Measurements from ENCODE around the gene BCL3.
"Not testable (repeated sequence)": the region's sequence is repeated elsewhere in the genome, so short reads cannot be mapped to it uniquely, and the experiment has no call there.

BCL3 gene

DNA sequence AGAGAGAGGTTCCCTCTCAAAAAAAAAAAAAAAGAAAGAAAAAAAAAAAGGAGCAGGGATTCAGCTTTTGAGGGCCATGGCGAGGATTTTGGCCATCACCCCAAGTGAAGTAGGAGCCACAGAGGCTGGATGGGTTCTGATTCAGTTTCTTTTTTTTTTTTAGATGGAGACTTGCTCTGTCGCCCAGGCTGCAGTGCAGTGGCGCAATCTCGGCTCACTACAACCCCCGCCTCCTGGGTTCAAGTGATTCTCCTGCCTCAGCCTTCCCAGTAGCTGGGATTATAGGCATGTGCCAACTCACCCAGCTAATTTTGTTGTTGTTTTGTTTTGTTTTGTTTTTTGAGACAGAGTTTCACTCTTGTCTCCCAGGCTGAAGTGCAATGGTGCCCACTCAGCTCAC lies 27.1 kb upstream of the BCL3 start:
- not testable (repeated sequence) for DNase-seq

DNA sequence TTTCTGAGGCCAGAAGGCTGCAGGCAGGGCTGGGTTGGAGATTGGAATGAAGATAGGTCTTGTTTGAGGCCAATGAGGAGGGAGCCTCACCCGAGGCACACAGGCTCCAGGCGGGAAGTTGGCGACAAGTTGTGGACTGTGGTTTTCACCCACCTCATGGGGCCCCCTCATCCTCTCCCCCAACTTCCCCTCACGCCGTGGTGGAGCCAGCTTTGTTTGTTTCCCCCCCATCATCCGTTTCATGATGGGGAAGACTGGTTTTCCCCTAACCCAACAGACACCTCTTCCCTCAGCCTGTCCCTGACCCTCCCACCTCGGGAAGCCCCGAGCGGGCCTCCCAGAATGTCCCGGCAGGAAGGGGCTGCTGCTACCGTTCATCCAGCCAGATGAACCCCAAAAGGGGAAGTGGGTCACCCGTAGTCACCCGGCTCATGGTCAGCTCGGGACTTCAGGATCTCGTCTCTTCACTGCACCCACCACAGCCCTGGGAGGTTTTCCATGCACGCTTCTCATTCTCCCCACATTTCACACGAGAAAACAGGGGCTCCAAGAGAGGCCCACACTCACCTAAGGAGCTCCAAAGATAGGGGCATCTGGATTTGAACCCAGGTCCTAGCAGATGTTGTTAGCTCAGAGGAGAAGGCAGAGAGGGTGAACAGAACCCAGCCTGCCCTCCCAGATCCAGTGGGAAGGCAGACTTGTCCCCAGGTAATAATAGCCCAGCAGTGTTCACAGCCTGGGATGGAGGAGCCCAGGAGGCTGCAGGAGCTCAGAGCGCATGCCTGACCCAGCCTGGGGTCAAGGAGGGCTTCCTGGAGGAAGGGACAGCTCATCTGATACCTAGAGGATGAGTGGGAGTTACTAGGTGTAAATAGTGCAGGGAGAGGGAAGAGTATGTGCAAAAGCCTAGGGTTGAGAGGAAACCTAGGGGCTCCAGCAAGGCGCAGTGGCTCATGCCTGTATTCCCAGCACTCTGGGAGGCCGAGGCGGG lies 26.1 kb upstream of the BCL3 start:
- DNase-seq = no peak

DNA sequence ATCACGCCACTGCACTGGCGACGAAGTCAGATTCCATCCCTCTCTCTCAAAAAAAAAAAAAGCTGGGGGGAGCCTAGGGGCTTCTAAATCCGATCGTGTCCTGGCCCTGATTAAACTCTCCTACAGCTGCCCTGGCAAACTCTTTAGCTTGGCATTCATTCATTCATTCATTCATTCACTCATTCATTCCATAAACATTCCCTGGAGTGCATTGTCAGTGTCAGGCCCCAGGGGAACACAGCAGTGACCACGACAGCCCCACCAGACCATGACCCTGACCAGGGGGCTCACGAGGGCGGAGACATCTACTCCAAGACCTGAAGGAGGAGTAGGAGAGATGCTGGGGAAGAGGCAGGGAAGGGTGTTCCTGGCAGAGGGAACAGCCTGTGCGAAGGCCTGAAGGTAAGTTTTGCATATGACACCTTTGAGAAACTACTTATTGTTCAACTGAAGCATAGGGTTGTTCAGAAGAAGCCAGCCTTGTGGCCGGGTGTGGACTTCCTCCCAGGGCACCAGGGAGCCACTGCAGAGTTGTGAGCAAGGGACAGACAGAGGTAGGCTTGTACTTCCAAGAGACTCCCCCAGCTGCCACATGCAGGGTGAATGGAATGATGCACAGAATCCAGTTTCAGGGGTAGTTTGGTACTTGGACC lies 25.1 kb upstream of the BCL3 start:
- no peak for DNase-seq

GRCh38 chr19:44723952-44724319 lies 24.6 kb upstream of the BCL3 start:
- DNase-seq = no peak

- no peak for DNase-seq
Observed at GRCh38 chr19:44725251-44725650, 23.3 kb upstream of the BCL3 start.

DNA sequence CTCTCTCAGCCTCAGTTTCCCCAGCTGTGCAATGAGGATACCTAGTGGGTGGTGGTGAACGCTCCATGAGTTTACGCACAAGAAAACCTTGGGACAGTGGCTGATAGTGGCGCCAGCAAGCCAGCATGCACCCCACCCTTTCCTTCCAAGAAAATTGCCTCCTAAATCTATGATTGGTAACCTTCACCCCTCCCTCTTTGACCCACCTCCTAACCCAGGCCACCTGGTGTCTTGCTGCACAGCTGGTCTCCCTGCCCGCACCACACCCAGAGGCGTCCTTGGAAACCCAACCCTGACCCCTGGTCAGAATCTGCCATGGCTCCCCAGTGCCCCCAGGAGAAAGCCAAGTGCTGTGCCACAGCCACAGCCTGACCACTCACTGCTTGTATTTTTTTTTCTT lies 22.8 kb upstream of the BCL3 start:
- no peak for DNase-seq

GRCh38 chr19:44726465-44726864 lies 22.0 kb upstream of the BCL3 start:
- no peak for DNase-seq

GRCh38 chr19:44728178-44728577 lies 20.3 kb upstream of the BCL3 start:
- DNase-seq = no peak

DNA sequence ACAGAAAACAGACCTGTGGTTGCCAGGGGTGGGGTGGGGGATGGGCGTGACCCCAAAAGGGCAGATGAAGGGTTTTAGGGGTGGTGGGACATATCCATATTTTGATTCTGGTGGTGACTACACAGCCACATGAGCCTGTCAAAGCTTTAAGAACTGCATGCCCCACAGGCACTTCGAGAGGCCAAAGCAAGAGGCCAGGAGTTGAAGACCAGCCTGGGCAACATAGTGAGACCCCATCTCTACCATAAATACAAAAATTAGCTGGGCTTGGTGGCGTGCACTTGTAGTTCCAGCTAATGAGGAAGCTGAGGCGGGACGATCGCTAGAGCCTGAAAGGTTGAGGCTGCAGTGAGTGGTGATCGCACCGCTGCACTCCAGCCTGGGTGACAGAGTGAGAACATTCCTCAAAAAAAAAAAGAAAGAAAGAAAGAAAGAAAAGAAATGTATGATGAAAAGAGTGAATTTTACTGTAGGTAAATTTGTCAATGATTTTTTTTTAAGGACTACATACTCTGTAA lies 18.9 kb upstream of the BCL3 start:
- DNase-seq = no peak

- DNase-seq = no peak
Observed at GRCh38 chr19:44731081-44731480, 17.4 kb upstream of the BCL3 start.

DNA sequence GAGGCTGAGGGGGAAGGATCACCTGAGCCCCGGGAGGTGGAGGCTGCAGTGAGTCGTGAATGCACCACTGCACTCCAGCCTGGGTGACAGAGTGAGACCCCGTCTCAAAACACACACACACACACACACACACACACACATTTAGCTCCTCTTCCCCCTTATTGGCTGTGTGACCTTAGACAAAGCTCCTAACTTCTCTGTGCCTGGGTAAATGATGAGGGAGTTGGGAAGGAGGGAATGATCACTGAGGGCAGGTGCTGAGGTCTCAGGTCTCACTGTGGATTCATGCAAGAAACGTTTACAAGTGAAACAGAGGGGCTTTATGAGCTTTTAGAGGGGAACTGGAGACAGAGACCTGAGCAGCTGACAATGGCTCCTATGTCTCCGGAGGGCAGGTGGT lies 16.9 kb upstream of the BCL3 start:
- no peak for DNase-seq

DNA sequence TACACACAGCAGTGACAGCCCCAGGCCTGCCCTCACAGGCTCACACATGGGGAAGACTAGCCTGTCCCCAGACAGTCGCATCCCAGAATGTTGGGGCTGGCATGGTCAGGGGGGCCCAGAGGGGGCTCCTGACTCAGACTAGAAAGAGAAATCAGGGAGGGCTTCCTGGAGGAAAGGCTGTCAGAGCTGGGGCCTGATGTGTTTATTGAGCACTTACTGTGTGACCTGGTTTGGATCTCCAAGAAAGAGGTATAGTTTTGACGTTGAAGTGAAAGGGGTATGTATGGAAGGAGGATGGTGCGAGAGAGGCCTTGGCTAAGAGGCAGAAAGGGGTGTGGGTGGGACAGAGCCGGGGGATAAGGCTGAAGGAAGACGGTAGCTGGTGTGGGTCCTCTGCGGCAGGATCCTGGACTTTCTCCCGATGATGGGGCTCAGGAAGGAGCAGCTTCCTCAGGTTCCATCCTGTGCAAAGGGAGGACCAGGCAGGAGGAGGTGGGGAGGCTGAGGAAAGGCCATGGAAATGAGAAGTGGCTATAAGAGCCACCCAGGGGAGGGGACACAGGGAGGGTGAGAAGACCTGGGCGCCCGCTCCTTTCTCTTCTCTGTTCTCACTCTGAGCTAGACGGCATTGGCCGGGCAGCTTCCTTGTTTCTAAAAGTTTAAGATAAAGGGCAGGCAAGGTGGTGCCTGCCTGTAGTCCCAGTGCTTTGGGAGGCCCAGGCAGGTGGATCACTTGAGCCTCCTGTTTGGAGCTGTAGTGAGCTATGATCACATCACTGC lies 16.1 kb upstream of the BCL3 start:
- DNase-seq = no peak

- DNase-seq = no peak
Observed at GRCh38 chr19:44734357-44734756, 14.2 kb upstream of the BCL3 start.

- DNase-seq = no peak
Observed at GRCh38 chr19:44735011-44735410, 13.5 kb upstream of the BCL3 start.

GRCh38 chr19:44737238-44738071 lies 11.1 kb upstream of the BCL3 start:
- DNase-seq = no peak

DNA sequence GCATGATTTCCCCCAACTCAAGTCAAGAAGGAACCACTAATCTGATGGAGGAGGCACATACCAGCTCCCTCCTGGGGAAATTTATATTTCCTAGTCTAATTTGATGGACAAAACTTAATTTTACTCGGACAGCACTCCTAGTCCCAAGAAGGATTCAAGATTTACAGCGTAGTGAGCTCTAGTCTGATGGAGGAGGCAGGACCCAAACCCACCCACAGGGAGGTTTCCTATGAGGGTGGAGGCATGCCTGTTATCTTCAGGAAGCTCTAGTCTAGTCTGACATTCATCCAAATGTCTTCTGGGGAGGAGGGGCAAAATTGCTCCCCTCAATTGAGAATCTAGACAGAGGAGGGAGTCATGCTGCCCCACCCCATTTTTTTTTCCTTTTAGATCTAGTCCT lies 10.4 kb upstream of the BCL3 start:
- no peak for DNase-seq

DNA sequence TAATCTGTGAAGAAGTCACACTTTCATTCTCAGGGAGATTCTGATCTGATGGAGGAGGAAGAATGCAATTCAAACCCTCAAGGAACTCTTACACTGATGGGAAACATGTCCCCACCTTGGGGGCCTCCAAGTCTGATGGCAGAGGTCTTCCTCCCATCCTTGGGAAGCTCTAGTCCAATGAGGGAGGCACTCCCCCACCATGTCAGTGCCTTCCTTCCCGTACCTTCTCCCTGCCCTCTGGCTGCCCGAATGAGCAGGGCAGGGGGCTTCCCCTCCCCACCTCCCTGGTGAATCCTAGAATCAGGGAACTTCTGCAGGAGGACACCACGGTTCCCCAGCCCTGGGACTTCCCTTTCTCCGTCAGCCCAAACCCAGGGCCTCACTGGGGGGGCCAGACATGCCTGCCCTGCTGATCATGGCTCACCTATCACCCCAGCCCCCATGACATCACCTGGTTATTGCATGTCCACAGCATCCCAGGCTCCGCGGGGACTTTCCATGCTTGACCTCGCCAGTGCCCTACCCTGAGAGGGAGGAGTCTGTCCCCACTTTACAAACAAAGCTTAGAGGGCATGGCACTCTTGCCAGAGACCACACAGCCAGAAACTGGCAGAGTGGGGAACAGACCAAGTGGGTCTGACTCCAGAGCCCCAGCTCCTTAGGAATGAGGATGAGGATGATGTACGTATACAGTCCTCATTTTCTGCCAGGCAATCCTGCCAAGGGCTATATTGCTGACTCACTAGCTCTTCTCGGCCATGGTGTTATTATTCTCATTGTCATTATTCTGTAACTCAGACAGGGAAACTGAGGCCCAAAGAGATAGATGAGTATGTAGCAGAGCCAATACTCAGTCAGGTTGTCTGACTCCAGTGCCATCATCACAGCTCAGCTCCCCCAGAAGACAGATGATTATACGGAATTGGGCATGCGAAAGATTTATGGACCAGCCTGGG lies 9.6 kb upstream of the BCL3 start:
- DNase-seq = no peak

- no peak for DNase-seq
Observed at GRCh38 chr19:44740351-44740824, 8.1 kb upstream of the BCL3 start.

- no peak for DNase-seq
Observed at GRCh38 chr19:44741258-44741731, 7.2 kb upstream of the BCL3 start.

GRCh38 chr19:44741841-44742329 lies 6.6 kb upstream of the BCL3 start:
- DNase-seq = no peak

Data from NCI-H187 treated with DMSO at 0.1 percent for 48 hours (cell line).